HG02623 (cell line): ENCODE results near the gene TSPAN5.
"Not testable (repeated sequence)": the region's sequence is repeated elsewhere in the genome, so short reads cannot be mapped to it uniquely, and the experiment has no call there.

Experiments used
- ATAC-seq: cut with Tn5 transposase; IDR thresholded peaks from one replicate; pipeline ENCODE4 v1.9.1; 2021; ENCODE audit warnings: moderate library complexity; ENCODE audit not compliant: unreplicated experiment

The TSPAN5 gene

DNA sequence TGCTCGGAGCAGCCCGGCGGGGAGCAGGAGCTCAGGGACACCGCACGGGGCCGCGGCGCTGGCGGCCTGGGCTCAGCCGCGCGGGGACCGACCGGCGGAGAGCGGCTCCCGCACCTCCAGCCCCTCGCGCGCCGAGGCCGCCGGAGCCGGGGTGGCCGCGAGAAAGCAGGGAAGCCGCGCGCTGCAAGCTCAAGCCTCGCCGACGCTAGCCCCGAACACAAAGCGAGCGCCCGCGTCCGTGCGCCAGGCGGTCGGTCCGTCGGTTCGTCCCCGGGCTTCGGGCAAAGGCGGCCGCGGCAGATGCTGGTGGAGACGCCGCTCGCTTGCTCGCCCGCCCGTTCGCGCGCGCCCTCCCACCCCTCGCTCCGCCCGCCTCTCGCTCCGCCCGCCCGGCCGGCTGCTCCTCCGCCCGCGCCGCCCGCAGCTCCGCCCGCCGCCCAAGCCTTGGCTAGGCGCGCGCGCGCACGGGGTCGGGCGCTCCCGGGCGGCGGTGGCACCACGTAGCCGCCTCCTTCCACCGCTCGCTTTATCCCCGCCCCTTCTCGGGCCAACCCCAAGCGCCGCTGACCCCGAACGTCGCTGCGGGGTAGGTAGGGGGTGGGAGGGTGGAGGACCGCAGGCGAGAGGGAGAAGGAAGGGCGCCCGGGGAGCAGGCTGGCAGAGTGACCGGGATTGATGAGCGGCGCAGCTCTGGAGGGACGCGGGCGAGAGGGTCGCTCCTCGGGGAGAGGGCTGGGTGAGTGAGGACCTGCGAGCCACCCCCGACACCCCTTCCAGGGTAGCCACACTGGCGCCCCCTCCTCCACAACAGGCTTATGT lies at the start of gene TSPAN5:
TSS of gene TSPAN5 (minus strand) at position 325 of the 819 bp plus-strand sequence.
- ATAC-seq, result peak; percentile 69

- ATAC-seq, result no peak
Observed at GRCh38 chr4:98706935-98707334, 48.5 kb upstream of the TSPAN5 start.

- ATAC-seq, result no peak
Observed at GRCh38 chr4:98706200-98706813, 47.9 kb upstream of the TSPAN5 start.

DNA sequence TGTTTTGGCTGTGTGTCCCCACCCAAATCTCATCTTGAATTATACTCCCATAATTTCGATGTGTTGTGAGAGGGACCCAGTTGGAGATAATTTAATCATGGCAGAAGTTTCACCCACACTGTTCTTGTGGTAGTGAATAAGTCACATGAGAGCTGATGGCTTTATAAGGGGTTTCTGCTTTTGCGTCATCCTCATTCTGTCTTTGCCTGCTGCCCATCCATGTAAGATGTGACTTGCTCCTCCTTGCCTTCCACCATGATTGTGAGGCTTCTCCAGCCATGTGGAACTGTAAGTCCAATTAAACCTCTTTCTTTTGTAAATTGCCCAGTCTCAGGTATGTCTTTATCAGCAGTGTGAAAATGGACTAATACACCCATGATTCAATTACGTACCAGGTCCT lies 47.2 kb upstream of the TSPAN5 start:
- not testable (repeated sequence) for ATAC-seq

DNA sequence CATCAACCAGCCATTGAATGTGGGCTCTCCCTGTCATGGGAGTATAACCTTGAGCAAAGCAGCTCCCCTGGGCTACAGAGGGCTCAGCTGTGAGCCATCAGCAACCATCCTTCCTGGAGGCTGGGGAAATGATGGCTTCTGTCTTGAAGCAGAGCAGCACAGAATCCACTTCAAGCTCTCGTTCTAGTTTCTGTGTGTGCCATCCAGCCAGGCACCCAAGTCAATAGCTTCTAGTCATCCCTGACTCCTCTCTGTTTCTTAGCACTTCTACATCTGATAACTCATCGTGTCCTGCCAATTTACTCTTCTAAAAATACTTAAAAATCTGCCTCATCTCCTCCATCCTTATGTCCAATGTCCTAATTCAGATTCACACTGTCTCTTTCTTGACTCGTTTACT lies 42.2 kb upstream of the TSPAN5 start:
- ATAC-seq, result no peak

DNA sequence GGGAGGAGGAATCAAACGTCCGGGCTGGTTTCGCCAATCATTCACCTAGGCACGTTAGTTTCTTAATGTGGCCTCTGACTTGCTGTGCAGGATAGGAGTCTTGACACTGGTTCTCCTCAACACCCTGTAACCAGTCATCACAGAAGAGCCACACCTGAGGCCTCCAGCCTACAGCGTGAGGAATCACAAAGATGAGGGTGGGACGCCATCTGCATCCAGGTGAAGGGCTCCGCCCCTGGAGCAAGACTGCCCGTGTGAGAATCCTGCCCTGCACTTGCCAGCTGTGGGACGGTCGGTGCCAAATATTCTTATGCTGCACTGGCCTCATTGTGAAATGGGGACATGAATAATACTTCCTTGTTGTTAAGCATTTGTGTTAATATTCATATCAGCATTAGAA lies 35.7 kb upstream of the TSPAN5 start:
- no peak for ATAC-seq

DNA sequence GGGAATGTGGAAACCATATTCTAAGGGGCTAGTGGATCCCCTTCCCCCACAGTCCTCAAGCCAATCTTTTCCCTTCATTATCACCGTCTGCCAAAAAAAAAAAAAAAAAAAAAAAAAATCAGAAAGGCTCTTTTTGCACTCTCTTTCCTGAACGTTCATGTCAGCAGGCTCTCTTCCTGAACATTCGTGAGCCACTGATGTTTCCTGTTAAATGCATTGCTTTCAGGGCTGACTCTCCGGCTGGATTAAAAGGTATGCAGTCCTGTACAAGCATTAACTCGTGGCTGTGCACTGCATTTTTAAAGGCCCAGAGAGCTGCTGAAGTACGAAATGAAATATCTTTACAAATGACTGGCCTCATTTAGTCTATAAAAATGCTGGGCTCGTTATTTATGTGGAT lies 34.0 kb upstream of the TSPAN5 start:
- ATAC-seq, result no peak

DNA sequence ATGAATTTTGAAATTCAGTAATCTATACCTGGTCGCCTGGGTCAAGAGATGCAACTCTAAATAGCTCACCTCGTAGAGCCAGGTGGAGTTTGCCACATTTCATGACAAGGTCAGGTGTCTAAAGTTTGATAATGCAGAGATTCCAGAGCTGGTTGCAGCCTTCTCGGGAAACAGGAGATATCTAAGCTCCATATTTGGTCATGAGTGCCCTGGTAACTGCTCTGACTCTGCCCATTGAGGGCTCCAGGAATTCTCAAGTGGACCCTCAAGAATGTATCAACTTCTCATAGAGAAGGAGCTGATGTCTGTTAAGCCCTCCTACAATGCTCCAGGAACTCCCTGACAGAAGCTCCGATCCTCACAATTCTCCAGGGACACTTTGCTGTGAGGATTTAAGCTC lies 33.2 kb upstream of the TSPAN5 start:
- ATAC-seq, result no peak

DNA sequence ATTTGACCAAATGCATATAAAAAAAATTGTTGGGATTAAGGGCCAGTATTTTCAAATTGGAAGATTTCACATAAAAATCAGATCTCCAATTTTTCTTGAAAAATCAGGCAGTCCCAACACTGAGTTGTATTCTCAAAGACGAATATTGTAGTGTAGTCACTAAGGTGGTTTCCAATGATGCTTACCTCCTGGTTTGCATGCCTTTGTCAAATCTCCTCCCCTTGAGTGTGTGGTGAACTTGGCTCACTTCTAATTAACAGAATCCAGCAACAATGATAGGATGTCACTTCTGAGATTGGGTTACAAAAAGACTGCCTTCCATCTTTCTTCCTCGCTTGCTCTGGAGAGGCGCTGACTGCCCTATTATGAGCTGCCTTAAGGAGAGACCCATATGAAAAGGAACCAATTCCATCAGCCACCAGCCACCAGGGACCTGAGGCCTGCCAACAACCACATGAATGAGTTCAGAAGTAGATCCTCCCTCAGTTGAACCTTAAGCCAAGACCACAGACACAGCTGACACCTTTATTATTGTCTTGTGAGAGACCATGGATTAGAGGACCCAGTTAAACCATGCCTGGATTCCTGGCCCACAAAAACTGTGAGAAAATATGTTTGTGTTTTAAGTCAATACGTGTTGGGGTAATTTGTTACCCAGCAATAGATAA lies 31.2 kb upstream of the TSPAN5 start:
- ATAC-seq, result no peak

DNA sequence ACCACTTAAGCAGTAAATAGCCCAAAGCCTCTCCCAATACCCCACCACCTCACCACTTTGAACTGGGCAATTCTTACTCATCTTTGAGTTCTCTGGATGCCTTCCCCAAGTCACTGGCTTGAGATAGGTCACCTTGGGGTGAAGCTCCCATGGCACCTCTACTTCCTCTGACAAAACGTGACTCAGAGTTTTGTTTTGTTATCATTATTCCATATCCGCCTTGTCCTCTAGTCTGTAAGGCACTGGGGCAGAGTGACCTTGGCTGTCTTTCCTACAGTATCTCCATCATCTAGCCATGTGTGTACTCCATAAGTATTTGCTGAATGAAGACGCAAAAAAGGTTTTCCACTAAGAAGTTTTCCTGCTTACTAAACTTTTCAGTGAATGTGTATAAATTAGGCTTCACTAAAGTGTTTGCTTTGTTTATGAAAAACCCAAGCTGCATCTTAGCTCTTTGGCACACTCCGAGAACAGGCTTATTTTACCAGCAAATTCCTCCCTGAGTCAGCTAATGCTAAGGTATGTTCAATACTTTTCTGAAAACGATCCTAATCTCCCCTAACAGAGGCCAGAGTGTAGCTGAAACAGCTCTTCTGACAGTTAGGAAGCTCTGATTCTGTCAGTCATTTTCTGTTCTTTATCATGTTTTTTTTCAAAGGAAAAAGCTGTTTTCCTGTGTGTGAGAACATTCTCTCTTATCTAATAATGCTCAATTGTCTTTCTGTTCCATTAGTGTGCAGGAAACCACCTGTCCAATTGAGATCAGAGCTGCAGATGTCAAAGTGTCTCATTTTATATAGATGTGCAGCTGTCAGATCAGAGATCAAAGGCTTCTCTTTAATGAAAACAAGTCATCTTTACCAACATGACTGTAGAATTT lies 30.2 kb upstream of the TSPAN5 start:
- no peak for ATAC-seq

- no peak for ATAC-seq
Observed at GRCh38 chr4:98687876-98688275, 29.5 kb upstream of the TSPAN5 start.

DNA sequence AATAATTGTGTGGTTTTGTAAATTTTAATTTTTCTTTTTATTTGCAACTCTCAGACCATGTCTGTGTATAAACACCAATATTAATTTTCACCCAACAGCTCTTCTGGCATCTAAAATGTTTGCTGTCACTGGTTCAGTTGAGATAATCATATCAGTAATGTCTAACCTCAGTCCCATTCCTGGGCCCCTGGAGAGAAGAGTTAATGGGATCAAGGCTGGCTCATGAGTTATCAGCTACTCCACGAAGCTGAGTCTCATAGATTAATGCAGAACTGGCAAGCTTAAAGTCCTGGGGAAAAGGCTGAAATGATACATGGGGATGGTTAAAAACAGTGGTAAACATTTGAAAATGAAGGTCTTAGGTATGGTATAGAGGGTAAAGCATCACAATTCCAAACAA lies 28.4 kb upstream of the TSPAN5 start:
- ATAC-seq, result no peak

DNA sequence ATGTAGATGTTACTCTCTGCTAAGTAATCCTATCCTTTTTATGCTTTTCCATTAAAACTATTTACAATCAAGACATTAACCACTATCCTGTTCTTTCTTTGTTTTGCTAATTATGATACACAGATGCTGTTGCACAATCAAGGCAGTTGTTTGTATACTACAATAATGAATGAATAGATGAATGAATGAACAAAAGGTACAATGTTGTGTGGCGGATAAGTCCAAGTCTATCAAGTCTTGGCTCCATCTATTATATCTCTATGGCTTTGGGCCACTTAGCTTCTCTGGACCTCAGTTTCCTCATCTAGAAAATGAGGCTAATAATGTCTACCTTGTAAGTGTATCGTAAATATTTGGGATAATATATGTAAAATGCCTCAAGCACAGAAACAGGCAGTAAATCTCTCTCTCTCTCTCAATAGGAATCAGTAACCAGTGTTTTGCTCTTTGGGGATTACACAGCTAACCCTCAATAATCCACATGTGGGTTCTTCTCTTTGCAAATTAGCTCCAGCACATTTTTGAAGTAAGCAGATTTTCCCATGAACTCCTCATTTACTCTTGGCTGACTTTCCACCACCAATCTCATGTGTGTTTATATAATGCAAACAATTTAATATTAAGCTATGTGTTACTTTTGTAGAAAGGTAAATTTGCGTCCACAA lies 27.8 kb upstream of the TSPAN5 start:
- no peak for ATAC-seq

- ATAC-seq, result no peak
Observed at GRCh38 chr4:98685225-98686042, 27.0 kb upstream of the TSPAN5 start.

DNA sequence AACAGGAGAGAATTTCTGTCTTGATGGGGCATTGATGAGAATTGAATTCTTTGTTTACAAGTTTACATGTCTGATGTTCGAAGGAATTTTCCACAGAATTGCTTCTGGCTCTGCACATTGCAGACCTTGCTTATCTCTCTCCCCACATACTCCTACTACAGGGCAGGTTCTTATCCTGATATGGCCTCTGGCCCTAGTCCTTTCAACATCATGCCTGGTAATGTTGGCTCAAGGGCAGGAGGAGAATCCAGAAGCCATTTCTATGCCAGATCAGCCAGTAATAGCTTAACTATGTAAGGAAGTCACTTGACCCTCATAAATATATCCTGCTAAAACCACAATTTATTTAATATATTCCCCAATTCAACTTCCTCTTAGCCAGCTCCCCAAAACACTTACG lies 24.3 kb upstream of the TSPAN5 start:
- ATAC-seq, result no peak

- ATAC-seq, result no peak
Observed at GRCh38 chr4:98680806-98681205, 22.4 kb upstream of the TSPAN5 start.

DNA sequence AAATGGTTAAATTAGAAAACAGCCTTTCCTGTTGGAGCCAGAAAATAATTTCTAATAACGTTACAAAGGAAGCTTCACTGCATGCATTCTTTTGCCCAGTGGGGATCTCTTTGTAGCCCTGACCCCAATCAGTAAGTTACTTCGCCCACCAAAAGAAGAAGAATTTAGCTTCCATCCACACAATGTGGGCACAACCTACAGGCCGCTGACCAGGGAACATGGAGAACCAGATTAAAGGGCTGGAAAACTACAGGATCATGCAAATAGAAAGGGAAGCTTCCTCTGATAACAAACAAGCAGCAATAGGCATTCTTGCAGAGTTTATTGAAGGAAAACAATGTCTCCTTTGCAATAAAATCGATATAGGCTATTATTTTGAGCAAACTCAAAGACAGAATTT lies 21.3 kb upstream of the TSPAN5 start:
- ATAC-seq, result no peak

GRCh38 chr4:98677799-98678198 lies 19.4 kb upstream of the TSPAN5 start:
- ATAC-seq, result no peak

- no peak for ATAC-seq
Observed at GRCh38 chr4:98674404-98675173, 16.2 kb upstream of the TSPAN5 start.
